DND-41 (cell line): Measurements from ENCODE around the gene TSPAN17.

Experiments
- ATAC-seq: fragments of 200-7000 bp; cut with Tn5 transposase; 3 replicates; pipeline ENCODE4 v1.9.1; 2021; ENCODE audit warnings: low read depth; ENCODE audit not compliant: insufficient read depth
- DNase-seq: peaks from one replicate; pipeline ENCODE4 v3.0.0-alpha.2; 2020
- H2AFZ ChIP-seq: 2 replicates; pipeline ENCODE4 v1.6.0; 2012; ENCODE audit warnings: low read depth, low read length
- H3K27ac ChIP-seq: 2 replicates; pipeline ENCODE4 v1.5.1; 2012; ENCODE audit warnings: low read length, inconsistent platforms
- H3K27me3 ChIP-seq: fragments of 200-600 bp; sonication (generic); 2 replicates; pipeline ENCODE4 v1.6.0; 2012; ENCODE audit warnings: low read length, mild to moderate bottlenecking, inconsistent platforms; ENCODE audit not compliant: insufficient read depth, poor library complexity
- H3K36me3 ChIP-seq: 2 replicates; pipeline ENCODE4 v1.5.1; 2012; ENCODE audit warnings: low read length, inconsistent platforms; ENCODE audit not compliant: insufficient read depth
- H3K4me1 ChIP-seq: 2 replicates; pipeline ENCODE4 v1.5.1; 2012; ENCODE audit warnings: mild to moderate bottlenecking, low read length; ENCODE audit not compliant: insufficient read depth
- H3K4me2 ChIP-seq: 2 replicates; pipeline ENCODE4 v1.6.0; 2012; ENCODE audit warnings: mild to moderate bottlenecking, moderate library complexity, low read length, inconsistent platforms; ENCODE audit not compliant: insufficient read depth
- H3K4me3 ChIP-seq, 2 experiments: fragments of 200-600 bp in 1 of 2; shearing (Covaris generic) in 1 of 2; 2 replicates each; pipeline ENCODE4 v1.5.1; 2012 to 2016; ENCODE audit warnings: inconsistent platforms in 2 of 2, low read length in 2 of 2, mild to moderate bottlenecking in 2 of 2, low read depth in 1 of 2, moderate library complexity in 1 of 2
- H3K79me2 ChIP-seq: 2 replicates; pipeline ENCODE4 v1.6.0; 2012; ENCODE audit warnings: low read length, inconsistent platforms; ENCODE audit not compliant: insufficient read depth
- H3K9ac ChIP-seq: 2 replicates; pipeline ENCODE4 v1.6.0; 2012; ENCODE audit warnings: low read depth, mild to moderate bottlenecking, inconsistent platforms, low read length, moderate library complexity
- H3K9me3 ChIP-seq: 2 replicates; pipeline ENCODE4 v1.5.1; 2012; ENCODE audit warnings: low read length, moderate library complexity, mild to moderate bottlenecking, inconsistent platforms; ENCODE audit not compliant: insufficient read depth, severe bottlenecking
- H4K20me1 ChIP-seq: 2 replicates; pipeline ENCODE4 v1.6.0; 2012; ENCODE audit warnings: low read length; ENCODE audit not compliant: insufficient read depth
- CTCF ChIP-seq: IDR thresholded peaks from 2 replicates; pipeline ENCODE4 v1.5.1; 2012; ENCODE audit warnings: borderline replicate concordance, low read length, moderate library complexity, mild to moderate bottlenecking; ENCODE audit not compliant: poor library complexity, severe bottlenecking; ENCODE audit errors: extremely low read depth
- EZH2 ChIP-seq: IDR thresholded peaks from 3 replicates; pipeline ENCODE4 v1.6.1; 2012; ENCODE audit warnings: borderline replicate concordance, low read depth, mild to moderate bottlenecking, moderate library complexity, low read length, inconsistent platforms; ENCODE audit not compliant: severe bottlenecking

TSPAN17 gene

GRCh38 chr5:176625966-176626875 lies 21.1 kb upstream of the TSPAN17 start:
- Histone ChIP-seq H3K9me3 (no peaks in the 10 kb centered on the region), H3K4me3 (no peak overlapping the region), H3K79me2 (no peaks in the 10 kb centered on the region), H4K20me1 (no peaks in the 10 kb centered on the region), H3K27ac (no peak overlapping the region), H3K27me3 (no peaks in the 10 kb centered on the region), H2AFZ (no peak overlapping the region), H3K9ac (no peak overlapping the region), H3K36me3 (no peaks in the 10 kb centered on the region), H3K4me2 (no peak overlapping the region), H3K4me1 (no peaks in the 10 kb centered on the region)
- ATAC-seq (no peak), DNase-seq (no peak)
- TF ChIP-seq EZH2: no peak
- no peak for TF ChIP-seq CTCF

GRCh38 chr5:176626876-176627236 lies 20.4 kb upstream of the TSPAN17 start:
- Histone ChIP-seq H3K9me3 (no peaks in the 10 kb centered on the region), H3K79me2 (no peaks in the 10 kb centered on the region), H3K9ac (no peak overlapping the region), H4K20me1 (no peaks in the 10 kb centered on the region), H3K4me1 (no peaks in the 10 kb centered on the region), H3K36me3 (no peaks in the 10 kb centered on the region), H2AFZ (no peak overlapping the region), H3K27ac (no peak overlapping the region), H3K27me3 (no peaks in the 10 kb centered on the region), H3K4me3 (no peak overlapping the region), H3K4me2 (no peak overlapping the region)
- ATAC-seq (no peak), DNase-seq (no peak)
- TF ChIP-seq EZH2: no peak
- TF ChIP-seq CTCF: no peak

- TF ChIP-seq CTCF (no peak), EZH2 (no peak)
- H3K27me3 ChIP-seq: no peaks in the 10 kb centered on the region
- DNase-seq: no peak
- H3K36me3 ChIP-seq: no peaks in the 10 kb centered on the region
- H3K9me3 ChIP-seq: no peaks in the 10 kb centered on the region
- no peak overlapping the region for H3K4me2 ChIP-seq
- no peaks in the 10 kb centered on the region for H4K20me1 ChIP-seq
- no peak for ATAC-seq
- no peak overlapping the region for H3K4me3 ChIP-seq
- H3K4me1 ChIP-seq: no peaks in the 10 kb centered on the region
- H3K9ac ChIP-seq: no peak overlapping the region
- no peaks in the 10 kb centered on the region for H3K79me2 ChIP-seq
- H3K27ac ChIP-seq: no peak overlapping the region
- H2AFZ ChIP-seq: no peak overlapping the region
Measured at GRCh38 chr5:176627582-176627981, 19.7 kb upstream of the TSPAN17 start.
